ENCODE results near the gene ARAP1.

ARAP1 gene

DNA sequence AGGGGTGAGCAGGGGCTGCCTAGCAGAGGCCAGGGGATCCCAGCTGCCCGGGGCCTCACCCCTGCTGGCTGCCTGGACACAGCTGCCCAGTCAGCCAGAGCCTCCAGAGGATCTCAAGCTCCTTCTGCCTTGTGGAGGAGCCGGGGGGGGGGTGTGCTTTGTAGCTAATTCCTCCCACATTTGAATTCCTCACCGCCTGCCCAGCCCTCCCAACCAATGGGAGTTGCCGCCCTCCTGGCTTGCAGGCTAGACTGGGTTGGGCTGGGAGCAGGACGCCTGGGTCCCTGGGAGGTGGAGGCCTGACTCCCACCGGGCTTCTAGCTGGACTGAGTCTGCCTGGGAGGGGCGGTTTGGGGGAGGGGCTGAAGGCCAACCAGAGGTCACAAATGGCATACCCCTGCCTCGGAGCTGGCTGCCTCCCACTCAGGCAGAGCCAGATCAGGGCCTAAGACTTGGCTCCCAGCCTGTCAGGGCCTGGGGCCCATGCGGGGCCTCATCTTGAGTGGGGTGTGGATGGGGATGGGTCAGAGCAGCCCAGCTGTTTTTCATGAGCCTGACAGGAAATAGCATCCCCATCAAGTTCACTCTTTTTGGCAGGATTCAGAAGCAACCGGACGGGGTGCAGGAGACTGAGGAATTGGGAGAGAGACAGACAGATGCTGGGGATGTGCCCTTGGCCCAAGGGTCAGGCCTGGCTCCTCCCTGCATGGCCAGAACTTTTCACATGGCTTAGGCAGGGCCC is 48.8 kb downstream of the ARAP1 start:
- no peak for DNase-seq (ENCODE audit: low spot score)

DNA sequence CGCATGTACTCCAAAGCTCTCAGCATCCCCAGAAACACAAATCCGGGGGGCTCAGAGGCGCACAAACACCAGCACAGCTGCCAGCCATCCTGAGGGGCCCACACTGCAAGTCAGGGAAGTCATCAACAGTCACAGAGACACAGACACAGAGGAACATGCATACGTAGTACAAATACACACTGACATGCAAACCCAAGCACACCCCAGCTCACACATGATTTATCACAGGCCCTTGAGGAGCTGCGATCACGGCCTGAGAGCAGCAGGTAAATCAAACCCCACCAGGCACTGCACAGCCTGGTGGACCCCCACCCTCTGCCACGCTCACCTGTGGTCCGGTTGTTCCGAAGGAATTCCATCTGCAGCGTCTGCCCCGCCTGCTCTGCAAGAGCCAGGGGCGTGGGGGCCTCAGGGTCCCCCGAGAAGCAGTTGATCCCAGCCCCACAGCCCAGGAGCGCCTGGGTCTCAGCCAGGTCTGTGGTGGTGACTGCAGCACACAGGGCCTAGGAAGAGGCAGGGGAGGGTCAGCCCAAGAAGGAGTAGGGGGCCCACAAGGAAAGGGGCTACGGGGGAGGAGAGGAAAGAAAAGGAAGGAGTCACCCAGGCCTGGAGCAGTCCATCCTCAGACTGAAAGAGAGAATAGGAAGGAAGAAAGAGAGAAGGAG is 49.5 kb downstream of the ARAP1 start:
- DNase-seq (ENCODE audit: low spot score) = no peak

DNA sequence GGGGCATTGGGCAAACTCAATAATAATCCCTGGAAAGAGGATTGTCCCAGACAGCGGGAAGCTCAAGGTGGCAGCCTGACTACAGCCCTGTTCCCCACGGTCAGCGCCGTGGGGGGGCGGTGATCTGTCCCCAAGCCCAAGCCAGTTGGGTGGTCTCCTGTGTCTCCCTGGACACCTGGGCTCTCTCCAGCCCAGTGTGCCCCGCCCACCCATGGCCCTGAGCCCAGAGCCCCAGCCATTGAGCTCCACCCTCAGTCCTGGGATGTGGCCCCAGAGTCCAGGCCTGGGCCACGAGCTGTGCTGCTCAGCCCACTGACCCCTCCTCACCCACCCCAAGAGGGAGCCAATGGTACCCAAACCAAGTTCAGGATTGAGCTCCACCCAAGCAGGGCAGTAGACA is 50.1 kb downstream of the ARAP1 start:
- DNase-seq (ENCODE audit: low spot score) = no peak

DNA sequence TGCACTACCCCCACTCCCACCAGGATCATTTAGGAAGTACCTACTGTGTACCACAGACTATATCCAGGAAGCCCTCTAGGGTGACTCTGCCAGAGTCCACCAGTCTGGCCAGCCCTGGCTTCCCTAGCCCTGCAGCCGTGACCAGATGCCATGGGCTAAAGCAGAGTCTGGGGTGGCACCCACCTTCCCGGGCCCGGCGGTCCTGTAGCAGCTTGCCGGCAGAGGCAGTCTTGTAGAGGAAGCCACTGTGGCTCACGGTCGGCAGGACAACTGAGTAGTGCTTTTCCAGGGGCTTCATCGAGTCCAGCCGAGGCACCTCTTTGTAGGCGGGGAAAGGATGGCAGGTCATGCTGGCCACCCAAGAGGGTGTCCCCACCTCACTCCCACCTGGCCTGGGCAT is 50.7 kb downstream of the ARAP1 start:
- DNase-seq (ENCODE audit: low spot score) = no peak

DNA sequence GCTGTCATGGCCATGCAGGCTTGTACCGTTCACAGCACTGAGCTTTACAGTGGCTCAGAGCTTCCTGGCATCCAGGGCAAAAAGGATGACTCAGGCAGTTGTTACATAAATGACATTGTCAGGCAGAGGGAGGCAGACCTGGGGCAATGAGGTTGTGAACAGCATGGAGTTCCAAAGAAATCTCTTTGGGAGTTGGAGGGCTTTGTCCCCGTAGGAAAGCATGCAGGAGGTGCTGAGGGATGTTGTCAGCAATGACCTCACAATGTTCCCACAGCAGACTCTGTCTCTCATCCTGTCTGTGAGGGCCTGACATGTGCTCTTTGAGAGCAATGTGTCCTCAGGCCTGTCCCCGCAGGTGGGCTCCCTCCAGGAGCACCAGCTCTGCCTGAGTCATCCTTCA is 52.1 kb downstream of the ARAP1 start:
- no peak for DNase-seq (ENCODE audit: low spot score)

DNA sequence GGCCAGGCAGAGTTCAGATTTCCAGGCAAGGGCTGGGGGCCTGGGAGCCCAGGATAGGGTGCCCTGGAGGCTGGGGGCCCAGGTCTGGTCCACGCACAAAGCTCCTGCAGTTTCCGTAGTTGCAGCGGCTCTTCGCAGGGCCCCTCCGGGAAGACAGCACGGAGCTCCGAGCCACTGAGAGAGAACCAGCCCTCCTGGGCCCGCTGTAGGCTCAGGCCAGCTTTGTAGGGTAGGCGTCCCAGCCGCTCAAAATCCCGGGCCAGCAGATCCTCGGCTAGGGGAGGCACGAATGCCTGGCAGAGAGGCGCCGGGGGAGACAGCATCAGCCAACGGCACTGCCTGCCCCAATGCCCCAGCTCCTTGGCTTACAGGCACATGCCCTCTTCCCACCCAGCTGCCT is 54.4 kb downstream of the ARAP1 start:
- no peak for DNase-seq (ENCODE audit: low spot score)

DNA sequence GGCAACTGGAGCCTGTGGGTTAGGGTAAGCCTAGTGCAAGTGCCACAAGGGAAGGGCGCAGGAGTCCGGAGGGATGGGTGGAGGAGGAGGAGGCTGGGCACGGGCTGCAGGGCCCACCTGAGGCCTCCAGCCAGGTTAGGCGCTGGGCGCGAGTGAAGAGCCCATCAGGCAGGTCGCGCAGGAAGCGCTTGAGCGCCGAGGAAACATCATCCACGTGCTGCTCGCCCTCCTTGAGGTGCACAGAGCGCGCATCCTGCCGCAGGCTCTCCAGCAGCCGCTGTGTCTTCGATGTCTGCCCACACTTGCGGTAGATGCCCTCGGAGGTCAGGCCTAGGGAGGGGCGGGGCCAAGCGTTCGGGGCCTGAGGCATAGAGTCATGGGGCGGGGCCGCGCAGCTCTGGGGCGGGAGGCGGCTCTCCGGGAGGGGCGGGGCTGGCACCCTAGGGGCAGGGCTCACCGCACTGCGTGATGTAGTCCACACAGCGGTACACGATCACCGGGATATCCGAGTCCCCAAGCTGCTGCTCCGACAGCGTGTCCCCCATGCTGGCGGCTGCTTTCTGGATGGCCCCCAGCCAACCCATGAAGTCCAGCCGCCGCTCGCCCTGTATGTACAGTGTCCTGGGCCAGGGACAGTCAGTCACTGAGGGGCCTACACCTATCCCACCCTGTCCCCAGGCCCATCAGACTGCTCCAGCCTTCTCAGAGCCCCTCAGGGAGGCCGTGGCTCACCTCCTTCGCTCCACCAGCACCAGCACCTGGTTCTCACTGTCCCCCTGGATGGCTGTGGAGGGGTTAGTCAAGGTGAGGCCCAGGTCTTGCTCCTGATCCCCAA is 55.1 kb downstream of the ARAP1 start:
- no peak for DNase-seq (ENCODE audit: low spot score)

DNA sequence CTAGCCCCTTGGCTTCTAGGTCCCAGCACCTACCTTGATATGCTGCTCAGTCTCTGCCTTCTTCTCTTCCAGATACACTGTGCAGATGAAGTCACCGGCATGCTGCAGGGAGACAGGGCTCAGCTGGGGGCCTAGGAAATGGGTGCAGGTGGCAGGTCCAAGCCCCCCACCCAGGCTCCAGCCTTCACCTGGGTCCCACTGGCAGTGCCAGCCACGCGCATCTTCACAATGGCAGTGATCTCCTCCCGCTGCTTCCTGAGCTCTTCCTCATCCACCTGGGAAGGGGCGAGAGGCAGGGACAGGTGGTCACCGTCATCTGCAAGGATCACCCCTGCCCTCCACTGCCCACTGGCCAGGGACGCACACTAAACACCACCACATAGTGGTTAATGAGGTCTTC is 56.9 kb downstream of the ARAP1 start:
- DNase-seq (ENCODE audit: low spot score) = no peak

DNA sequence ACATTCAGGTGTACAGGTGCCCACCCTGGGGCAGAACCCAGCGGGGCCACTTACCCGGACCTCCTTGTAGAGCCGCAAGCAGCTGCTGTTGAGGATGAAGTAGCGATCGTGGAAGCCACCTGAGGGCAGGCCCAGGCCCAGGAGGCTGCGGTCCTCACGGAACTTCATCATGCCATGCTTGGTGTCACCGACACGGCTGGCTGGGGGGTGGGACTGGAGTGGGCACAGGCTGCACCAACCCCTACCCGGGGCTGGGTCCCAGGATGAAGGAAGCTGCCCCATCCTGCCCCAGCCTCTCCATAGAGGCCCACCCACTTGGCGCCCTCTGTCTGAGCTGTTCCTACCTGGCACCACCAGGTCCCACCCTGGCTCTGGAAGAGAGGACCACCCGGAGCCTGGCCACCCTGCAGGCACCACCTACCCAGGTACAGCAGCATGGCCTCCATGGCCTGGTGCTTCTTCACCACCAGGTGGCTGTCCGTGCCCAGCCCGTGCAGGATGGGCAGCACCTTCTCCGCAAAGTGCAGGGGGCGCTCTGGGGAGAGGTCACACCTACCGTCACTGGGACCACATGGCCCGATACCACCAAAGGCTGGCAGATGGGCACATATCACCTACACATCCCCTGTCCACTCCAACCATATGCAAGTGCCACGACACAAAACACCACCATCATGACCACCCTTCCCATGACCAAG is 58.8 kb downstream of the ARAP1 start:
- DNase-seq (ENCODE audit: low spot score) = no peak

DNA sequence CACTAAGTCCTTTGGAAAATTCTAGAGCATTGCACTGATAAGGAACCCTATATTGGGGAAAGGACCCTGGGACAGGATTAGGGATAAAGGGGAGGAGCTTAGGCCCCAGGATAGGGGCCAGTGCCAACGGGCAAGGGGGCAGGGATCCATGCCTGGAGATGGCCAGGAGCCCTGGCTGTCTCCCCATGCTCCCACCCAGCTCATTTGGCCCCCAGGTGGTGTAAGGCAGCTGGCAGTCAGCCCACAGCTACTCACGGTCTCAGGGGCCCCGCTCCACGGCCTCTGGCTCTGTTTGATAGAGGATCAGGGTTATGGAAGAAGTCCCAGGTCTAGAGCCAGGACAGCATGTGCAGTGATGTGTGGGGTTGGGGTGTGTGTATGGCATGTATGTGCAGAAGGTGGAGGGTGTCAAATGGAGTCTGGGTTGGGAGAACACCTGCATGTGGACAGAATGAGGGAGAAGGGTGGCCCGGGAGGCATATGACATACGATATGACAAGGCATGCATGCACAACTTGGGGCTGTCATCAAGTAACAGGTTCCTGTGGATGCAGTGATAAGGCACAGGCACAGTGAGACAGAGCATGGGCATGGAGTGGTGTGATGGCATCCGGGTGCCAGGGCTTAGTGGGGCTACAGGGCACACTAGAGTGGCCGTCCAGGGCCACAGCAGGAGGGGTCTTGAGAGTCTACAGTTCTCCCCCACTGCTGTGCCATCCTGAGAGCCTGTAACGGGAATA is 59.5 kb downstream of the ARAP1 start:
- DNase-seq (ENCODE audit: low spot score) = no peak

DNA sequence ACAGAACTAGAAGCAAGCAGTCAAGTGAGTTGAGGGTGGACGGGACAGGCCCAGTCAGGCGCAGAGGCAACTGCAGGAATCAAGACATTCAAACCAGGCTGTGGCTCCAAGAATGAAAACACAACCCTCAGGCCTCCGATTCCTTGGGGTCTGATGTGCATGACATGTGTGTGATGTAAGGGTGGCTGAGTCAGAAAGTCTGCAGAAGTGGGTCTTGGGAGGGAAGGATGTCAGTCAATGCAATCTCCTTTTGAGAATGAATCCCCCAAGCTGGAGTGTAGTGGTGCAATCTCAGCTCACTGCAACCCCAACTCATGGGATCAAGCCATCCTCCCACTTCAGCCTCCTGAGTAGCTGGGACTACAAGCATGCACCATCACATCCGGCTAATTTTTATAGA is 62.0 kb downstream of the ARAP1 start:
- DNase-seq (ENCODE audit: low spot score) = no peak

DNA sequence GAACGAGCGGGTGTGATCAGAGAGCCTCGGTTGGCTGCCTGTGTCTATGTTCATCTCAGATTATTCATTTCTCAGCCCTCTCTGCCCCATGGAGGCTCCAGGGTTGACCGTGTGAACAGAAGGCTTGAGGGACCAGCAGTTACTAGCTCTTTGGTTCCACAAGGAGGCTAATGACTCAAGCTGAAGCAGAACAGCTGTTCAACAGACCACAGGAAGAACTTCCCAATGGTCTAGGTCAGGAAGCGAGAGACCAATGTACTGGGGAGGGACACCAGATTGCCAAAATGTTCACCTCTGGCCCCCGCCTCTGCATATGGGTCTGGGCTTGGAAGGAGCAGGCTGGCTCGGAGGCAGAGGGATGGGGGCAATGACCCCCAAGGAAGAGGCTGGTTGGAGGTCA is 63.3 kb downstream of the ARAP1 start:
- no peak for DNase-seq (ENCODE audit: low spot score)

DNA sequence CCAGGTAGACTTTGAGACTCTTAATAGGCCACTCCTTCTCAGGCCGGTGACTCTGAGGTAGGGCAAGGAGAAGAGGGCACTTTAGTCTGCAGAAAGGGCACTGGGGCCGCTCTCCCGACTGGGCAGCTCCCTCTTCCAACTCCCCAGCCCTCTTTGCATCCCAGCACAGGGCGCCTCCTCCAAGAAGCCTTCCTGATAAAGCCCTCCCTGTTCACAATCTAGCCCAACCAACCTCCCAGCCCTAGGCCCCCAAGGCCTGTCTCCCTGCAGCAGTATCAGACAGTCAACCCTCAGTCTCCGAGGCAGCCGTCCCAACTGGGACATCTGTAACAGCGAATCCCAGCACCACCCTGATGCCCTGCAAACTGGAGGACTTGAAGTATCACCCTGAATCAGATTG is 63.7 kb downstream of the ARAP1 start:
- no peak for DNase-seq (ENCODE audit: low spot score)

DNA sequence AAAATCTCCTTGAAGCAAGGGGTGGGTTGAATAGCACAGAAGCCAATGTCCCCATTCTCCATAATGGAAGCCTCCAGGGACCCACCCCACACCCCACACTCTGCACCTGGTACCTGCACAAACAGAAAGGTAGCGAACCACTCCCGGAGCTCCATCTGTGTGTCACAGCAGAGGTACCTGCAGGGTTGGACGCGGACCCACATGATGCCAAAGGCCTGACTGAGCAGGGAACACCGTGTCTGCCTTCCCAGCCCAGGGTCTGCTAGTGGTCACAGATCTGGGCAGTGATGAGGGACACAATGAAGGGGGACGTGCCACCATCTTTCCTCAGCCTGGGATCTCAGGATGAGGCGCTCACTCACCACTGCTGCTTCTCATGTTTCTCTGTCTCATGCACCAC is 64.9 kb downstream of the ARAP1 start:
- no peak for DNase-seq (ENCODE audit: low spot score)

DNA sequence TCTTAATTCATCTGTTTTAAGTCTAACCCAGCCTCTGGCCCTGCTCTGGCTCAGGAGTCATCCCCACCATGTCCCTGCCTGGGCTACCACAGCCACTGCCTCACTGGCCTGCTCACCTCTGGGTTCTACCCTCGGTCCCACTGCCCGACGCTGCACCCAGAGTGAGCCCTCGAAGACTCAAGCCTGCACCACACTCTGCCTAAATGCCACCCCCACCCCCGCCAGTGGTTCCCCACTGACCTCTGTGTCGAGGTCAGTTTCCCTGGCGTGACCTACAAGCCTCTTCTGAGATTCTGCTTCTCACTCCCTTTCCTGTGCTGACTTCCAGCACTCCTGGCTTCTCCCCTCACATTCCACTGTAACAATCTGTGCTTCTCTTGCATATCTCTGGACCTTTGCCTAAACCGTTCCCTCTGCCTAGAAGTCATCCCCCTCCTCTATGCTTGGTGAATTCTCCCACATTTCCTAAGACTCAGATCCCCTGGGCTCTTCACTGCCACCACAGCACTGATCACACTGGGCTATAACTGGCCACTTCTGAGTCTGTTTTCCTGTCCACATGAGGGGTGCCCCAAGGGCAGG is 65.5 kb downstream of the ARAP1 start:
- no peak for DNase-seq (ENCODE audit: low spot score)

DNA sequence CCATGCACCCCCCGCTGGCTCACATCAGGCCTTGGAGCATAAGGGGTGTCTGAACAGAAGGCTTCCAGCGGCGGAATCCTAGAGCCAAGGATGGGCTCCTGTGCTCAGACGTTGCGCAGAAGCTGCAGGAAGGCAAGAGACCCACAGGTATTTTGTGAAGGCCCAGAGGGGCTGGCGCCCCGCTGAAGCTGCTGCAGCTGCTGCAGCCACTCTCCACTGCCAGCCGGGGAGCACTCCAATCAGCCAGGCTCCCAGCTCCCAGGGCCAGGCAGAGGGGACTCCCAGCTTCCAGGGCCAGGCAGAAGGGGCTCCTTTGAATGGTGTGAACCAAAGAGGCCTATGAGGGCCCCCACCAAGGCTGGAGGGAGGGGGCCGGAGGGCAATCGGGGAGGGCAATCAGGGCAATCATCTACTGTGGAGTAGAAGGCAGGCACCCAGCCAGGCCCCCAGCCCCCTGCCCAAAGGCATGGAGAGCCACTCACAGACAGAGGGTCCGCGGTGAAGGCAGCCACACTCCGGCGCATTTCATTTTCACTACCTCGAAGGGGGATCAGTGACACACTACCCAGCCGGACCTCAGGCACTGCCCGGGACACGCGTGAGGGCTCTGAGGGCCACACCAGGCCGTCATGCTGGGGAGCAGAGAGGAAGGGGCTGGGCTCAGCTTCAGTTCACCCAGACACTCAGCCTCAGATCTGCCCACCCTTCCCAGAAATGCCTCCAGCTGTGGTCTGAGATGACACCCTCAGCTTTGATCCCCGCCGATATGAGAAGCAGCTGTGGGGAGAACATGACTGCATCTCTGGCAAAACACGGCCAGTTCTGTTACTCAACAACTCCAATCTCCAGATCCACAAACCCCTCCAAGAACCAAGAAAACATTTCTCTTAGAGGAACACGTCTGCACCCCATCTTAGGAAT is 66.4 kb downstream of the ARAP1 start:
- DNase-seq (ENCODE audit: low spot score) = no peak

DNA sequence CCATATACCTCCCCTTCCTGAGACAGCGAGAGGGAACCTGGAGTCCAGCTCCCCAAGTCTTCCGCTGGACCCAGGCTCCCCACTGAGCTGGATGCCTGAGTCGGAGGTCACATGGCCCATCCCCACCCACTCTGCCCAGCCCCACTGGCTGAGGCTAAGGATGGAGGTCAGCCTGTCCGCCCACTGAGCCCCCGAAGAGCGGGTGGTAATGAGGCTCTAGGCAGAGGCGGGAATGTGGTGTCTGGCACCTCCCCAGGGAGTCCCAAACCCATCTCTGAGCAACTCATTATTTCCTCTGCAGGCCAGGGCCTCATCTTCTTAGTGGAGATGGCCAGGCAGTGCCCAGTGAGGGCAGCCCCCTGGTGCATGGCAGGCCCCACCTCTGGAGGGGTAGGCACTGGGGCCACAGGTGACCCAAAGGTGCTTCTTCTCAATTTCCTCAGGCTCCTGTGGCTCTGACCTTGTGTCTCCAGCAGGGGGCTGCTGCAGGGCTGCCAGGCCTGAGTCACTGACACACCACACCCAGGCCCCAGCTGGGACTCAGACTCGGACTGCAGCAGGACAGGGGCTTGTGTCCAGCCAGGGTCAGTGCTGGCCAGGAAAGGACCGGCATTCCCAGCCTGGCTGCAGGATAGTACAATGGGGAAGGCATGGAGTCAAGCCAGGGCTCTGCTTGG is 67.8 kb downstream of the ARAP1 start:
- DNase-seq (ENCODE audit: low spot score) = peak; percentile 76

DNA sequence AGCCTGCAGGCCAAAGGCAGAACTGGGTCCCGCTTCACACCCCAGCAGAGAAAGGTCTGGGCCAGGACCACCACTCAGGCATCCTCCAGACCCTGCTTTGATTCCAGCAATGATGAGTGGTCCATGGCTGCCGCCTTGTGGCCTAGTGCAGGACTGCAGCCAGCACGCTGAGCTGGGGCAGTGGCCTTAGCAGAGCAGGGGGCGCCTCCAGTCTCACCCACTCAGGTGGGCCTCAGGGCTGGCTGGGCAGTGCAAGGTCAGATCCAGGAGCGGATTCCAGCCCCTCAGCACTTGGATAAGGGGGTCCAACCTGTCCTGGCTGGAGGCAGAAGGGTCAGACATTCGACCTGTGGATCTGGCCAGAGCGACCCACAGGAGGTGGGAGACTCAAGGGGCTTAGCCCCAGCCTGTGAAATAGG is 68.4 kb downstream of the ARAP1 start:
- peak; percentile 78 for DNase-seq (ENCODE audit: low spot score)

DNA sequence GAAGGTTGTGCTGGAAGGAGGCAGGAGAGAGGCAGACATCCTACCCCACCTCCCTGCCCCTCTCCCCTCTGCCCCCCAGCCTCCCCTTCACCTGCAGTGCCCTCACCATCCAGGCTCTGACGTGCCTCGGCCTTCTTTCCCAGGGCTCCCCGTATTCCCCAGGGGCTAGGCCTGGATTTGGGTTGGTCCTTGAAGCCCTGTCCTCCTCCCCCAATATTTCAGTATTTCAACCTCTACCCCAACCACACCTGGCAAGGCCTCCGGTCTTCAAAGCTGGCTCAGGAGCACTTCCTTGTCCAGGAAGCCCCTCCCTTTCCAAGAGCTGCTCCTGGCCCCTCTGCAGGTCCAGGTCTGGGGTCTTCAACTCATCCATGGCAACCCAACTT is 69.4 kb downstream of the ARAP1 start:
- DNase-seq (ENCODE audit: low spot score) = no peak
